T-helper 1 cell treated with Interleukin-12 subunit alpha and Interleukin-12 subunit beta and Interleukin-4 antibody, amounts not matched to agents 30 ng/mL and 1 ng/mL, for 36 hours (primary cell): ENCODE results near the gene ANO2. TPM values are rescaled to one million over a fixed set of nuclear protein-coding genes. Genes with fewer than 3 reads are reported as not detected.
"Not testable (repeated sequence)": the region's sequence is repeated elsewhere in the genome, so short reads cannot be mapped to it uniquely, and the experiment has no call there.

Source experiments
- intact Hi-C: fragments of 100-400 bp; cut with micrococcal nuclease; formaldehyde crosslinking; loops from one replicate; pipeline ENCODE4 v1.15.1; 2024
- total RNA-seq: library from RNA; stranded (reverse); gene quantifications from 2 replicates; pipeline ENCODE4 v1.2.3, GENCODE V29; 2022

ANO2 gene
- total RNA-seq, 1 donor from 2014 or later = not detected

- intact Hi-C loops = no loop called here
Observed at GRCh38 chr12:5889381-5890047, 55.5 kb downstream of the ANO2 start.

GRCh38 chr12:5888816-5889315, 56.2 kb downstream of the ANO2 start:
- intact Hi-C loops = no loop called here

- intact Hi-C loops = not testable (repeated sequence)
Observed at GRCh38 chr12:5887819-5888218, 57.2 kb downstream of the ANO2 start.

GRCh38 chr12:5884866-5885265, 60.2 kb downstream of the ANO2 start:
- intact Hi-C loops = no loop called here

GRCh38 chr12:5884285-5884684, 60.8 kb downstream of the ANO2 start:
- intact Hi-C loops = no loop called here

GRCh38 chr12:5882511-5883190, 62.4 kb downstream of the ANO2 start:
- intact Hi-C loops = no loop called here

- intact Hi-C loops = no loop called here
Observed at GRCh38 chr12:5881666-5882065, 63.4 kb downstream of the ANO2 start.

- intact Hi-C loops = no loop called here
Observed at GRCh38 chr12:5881101-5881606, 63.9 kb downstream of the ANO2 start.

- intact Hi-C loops = no loop called here
Observed at GRCh38 chr12:5875851-5876250, 69.2 kb downstream of the ANO2 start.

- intact Hi-C loops = no loop called here
Observed at GRCh38 chr12:5874514-5874913, 70.5 kb downstream of the ANO2 start.

GRCh38 chr12:5873281-5873919, 71.7 kb downstream of the ANO2 start:
- intact Hi-C loops = no loop called here

GRCh38 chr12:5872745-5873144, 72.3 kb downstream of the ANO2 start:
- intact Hi-C loops = no loop called here

GRCh38 chr12:5871741-5872140, 73.3 kb downstream of the ANO2 start:
- intact Hi-C loops = no loop called here

GRCh38 chr12:5870183-5870582, 74.9 kb downstream of the ANO2 start:
- intact Hi-C loops = no loop called here

- intact Hi-C loops = no loop called here
Observed at GRCh38 chr12:5868625-5869295, 76.3 kb downstream of the ANO2 start.

GRCh38 chr12:5865397-5865796, 79.7 kb downstream of the ANO2 start:
- intact Hi-C loops = no loop called here

- intact Hi-C loops = no loop called here
Observed at GRCh38 chr12:5864972-5865371, 80.1 kb downstream of the ANO2 start.

- intact Hi-C loops = no loop called here
Observed at GRCh38 chr12:5864301-5864700, 80.8 kb downstream of the ANO2 start.

- intact Hi-C loops = no loop called here
Observed at GRCh38 chr12:5861416-5861815, 83.6 kb downstream of the ANO2 start.

GRCh38 chr12:5856692-5857091, 88.4 kb downstream of the ANO2 start:
- intact Hi-C loops = no loop called here

- intact Hi-C loops = no loop called here
Observed at GRCh38 chr12:5846950-5847349, 98.1 kb downstream of the ANO2 start.

GRCh38 chr12:5840944-5841343, 104.1 kb downstream of the ANO2 start:
- intact Hi-C loops = no loop called here
